Measurements from ENCODE around the gene PRXL2A. TPM values are rescaled to one million over a fixed set of nuclear protein-coding genes. Genes with fewer than 3 reads are reported as not detected.

PRXL2A gene
- polyA plus RNA-seq, 1 of the 3 experiments (the other 2 are of a cell fraction) = 15.6 TPM

GRCh38 chr10:80433134-80433533 lies 24.8 kb downstream of the PRXL2A start (continued):
- TF ChIP-seq RAD21 (IDR thresholded peaks at IDR 0.05; ENCODE audit: low read length) (no peak), TCF12 (IDR thresholded peaks at IDR 0.05) (no peak), RFX5 (IDR thresholded peaks at IDR 0.05; ENCODE audit: low read length) (no peak), USF1 (IDR thresholded peaks at IDR 0.05; ENCODE audit: borderline replicate concordance, low read depth) (no peak), SIN3A (IDR thresholded peaks at IDR 0.05; ENCODE audit: borderline replicate concordance, low read depth, low read length) (no peak), TEAD4 (IDR thresholded peaks at IDR 0.05; ENCODE audit: borderline replicate concordance, insufficient read depth) (no peak), POLR2AphosphoS5 (IDR thresholded peaks at IDR 0.05; ENCODE audit: low read depth, low read length) (no peak)

GRCh38 chr10:80436446-80437098 lies 28.2 kb downstream of the PRXL2A start:
- CTCF ChIA-PET = interaction anchor here (0.9 to 1.6 kb wide), 3 partner anchors 8 to 69 kb away, joined by 4 to 5 read pairs (median 4); no protein-coding TSS in a partner anchor

More at GRCh38 chr10:80436446-80437098, 28.2 kb downstream of the PRXL2A start:
- H4K20me1 ChIP-seq (ENCODE audit: insufficient read depth) = no peaks in the 10 kb centered on the region
- H3K9me3 ChIP-seq = no peaks in the 10 kb centered on the region
- H3K4me3 ChIP-seq (ENCODE audit: low read depth in 2 of 2, low read length in 1 of 2) = no peak overlapping the region
- H3K9ac ChIP-seq = no peak overlapping the region
- H3K27me3 ChIP-seq (ENCODE audit: insufficient read depth) = no peaks in the 10 kb centered on the region
- H3K4me2 ChIP-seq = no peak overlapping the region
- peaks cover 4 to 5% of the 10 kb centered on the region in 2 experiments for H3K36me3 ChIP-seq (replicated peaks in 1 of 2; ENCODE audit: control insufficient read depth in 1 of 2, insufficient read depth in 2 of 2, low read length in 1 of 2)
- no peak for TF ChIP-seq POLR2AphosphoS5 (IDR thresholded peaks at IDR 0.05; ENCODE audit: low read depth, low read length)
- TF ChIP-seq ZBTB33 (IDR thresholded peaks at IDR 0.05; ENCODE audit: borderline replicate concordance, low read depth) = no peak
- TF ChIP-seq RXRA (IDR thresholded peaks at IDR 0.05; ENCODE audit: borderline replicate concordance, low read depth) = no peak
- TF ChIP-seq FOXJ3 (CRISPR knock-in tag; IDR thresholded peaks at IDR 0.05) = no peak
- TF ChIP-seq YY1 (IDR thresholded peaks at IDR 0.05; ENCODE audit: low read depth) = no peak
- no peak for TF ChIP-seq TEAD4 (IDR thresholded peaks at IDR 0.05; ENCODE audit: borderline replicate concordance, insufficient read depth)
- H3K27ac ChIP-seq (ENCODE audit: low read depth in 2 of 2, low read length in 1 of 2) = no peak overlapping the region
- no peaks in the 10 kb centered on the region for H3K79me2 ChIP-seq (ENCODE audit: insufficient read depth)
- H3F3A ChIP-seq (replicated peaks; ENCODE audit: insufficient read depth) = no peaks in the 10 kb centered on the region
- POLR2A ChIA-PET = interaction anchor here (2.8 kb wide), 1 partner anchor 28 kb away, joined by 9 read pairs; the partner anchor contains the start of gene PRXL2A
- WGBS (ENCODE audit: low lambda C conversion rate) = 82% methylated on average over 6 of the region's 6 CpGs
- H3K4me1 ChIP-seq (ENCODE audit: control insufficient read depth in 1 of 2, insufficient read depth in 2 of 2, low read depth in 1 of 2, low read length in 1 of 2) = no peaks in the 10 kb centered on the region
- no peak overlapping the region for H2AFZ ChIP-seq (ENCODE audit: low read depth)
- no peaks in the 10 kb centered on the region for H3K9me2 ChIP-seq
- no peak for DNase-seq

Data from SK-N-SH (cell line).